PC-9 (cell line): ENCODE data around the gene NEO1. TPM values are rescaled to one million over a fixed set of nuclear protein-coding genes. Genes with fewer than 3 reads are reported as not detected.

Source experiments
- BruUV-seq: library from RNA; stranded (reverse); fragments of 400-500 nt; replicated peaks from 2 replicates; lab custom pipeline; 2021; lab: Mats Ljungman, UMichigan
- CTCF ChIA-PET: fragments of 300-600 bp; sonication (Branson Sonifier 250); formaldehyde crosslinking; loops from one replicate; lab custom pipeline; 2022; ENCODE audit warnings: antibody characterized with exemption; lab: Charles Lee
- POLR2A ChIA-PET: fragments of 300-600 bp; sonication (Branson Sonifier 250); formaldehyde crosslinking; loops from one replicate; lab custom pipeline; 2022; ENCODE audit warnings: antibody characterized with exemption; ENCODE audit not compliant: unreplicated experiment; lab: Charles Lee
- DNase-seq, 2 experiments: peaks; one replicate each; pipeline versions ENCODE4 v3.0.0 to v3.0.0-alpha.2; 2015 to 2022; ENCODE audit warnings: mixed read lengths in 1 of 2
- H2AFZ ChIP-seq: fragments of 200-600 bp; sonication (generic); 2 replicates; pipeline ENCODE4 v1.8.1; 2017; ENCODE audit warnings: antibody characterized with exemption
- H3F3A ChIP-seq: fragments of 200-600 bp; sonication (generic); 2 replicates; pipeline ENCODE4 v1.8.1; 2017; ENCODE audit warnings: antibody characterized with exemption, mild to moderate bottlenecking, low read depth; ENCODE audit not compliant: insufficient read depth
- H3K27ac ChIP-seq: fragments of 200-600 bp; sonication (generic); 2 replicates; pipeline ENCODE4 v1.6.1; 2016; ENCODE audit warnings: mixed run types
- H3K27me3 ChIP-seq: fragments of 200-600 bp; sonication (generic); 2 replicates; pipeline ENCODE4 v1.6.1; 2016; ENCODE audit warnings: low read depth, mixed run types; ENCODE audit not compliant: insufficient read depth
- H3K36me3 ChIP-seq: fragments of 200-600 bp; sonication (generic); 2 replicates; pipeline ENCODE4 v1.6.1; 2016; ENCODE audit warnings: low read depth, mixed run types
- H3K4me1 ChIP-seq: fragments of 200-600 bp; sonication (generic); replicated peaks from 2 replicates; pipeline ENCODE4 v1.6.1; 2016; ENCODE audit warnings: mixed run types; ENCODE audit not compliant: insufficient read depth
- H3K4me2 ChIP-seq: fragments of 200-600 bp; sonication (generic); 2 replicates; pipeline ENCODE4 v1.6.1; 2017; ENCODE audit warnings: mixed run types
- H3K4me3 ChIP-seq: fragments of 200-600 bp; sonication (generic); 2 replicates; pipeline ENCODE4 v1.6.1; 2016; ENCODE audit warnings: mixed run types
- H3K79me2 ChIP-seq: fragments of 200-600 bp; sonication (generic); 2 replicates; pipeline ENCODE4 v1.6.1; 2017; ENCODE audit warnings: low read depth, mixed run types
- H3K9me2 ChIP-seq: fragments of 200-600 bp; sonication (generic); 2 replicates; pipeline ENCODE4 v1.8.1; 2017; ENCODE audit warnings: mild to moderate bottlenecking; ENCODE audit not compliant: insufficient read depth
- H3K9me3 ChIP-seq: fragments of 200-600 bp; sonication (generic); 2 replicates; pipeline ENCODE4 v1.8.1; 2016; ENCODE audit warnings: low read depth; ENCODE audit not compliant: insufficient read depth
- H4K20me1 ChIP-seq: fragments of 200-600 bp; sonication (generic); 2 replicates; pipeline ENCODE4 v1.8.1; 2017; ENCODE audit not compliant: insufficient read depth
- CTCF ChIP-seq: fragments of 200-600 bp; sonication (generic); conservative IDR thresholded peaks from 2 replicates; pipeline ENCODE4 v1.6.1; 2017; ENCODE audit warnings: mixed run types, antibody characterized with exemption, mild to moderate bottlenecking, moderate library complexity
- EZH2 ChIP-seq: fragments of 200-600 bp; sonication (generic); IDR thresholded peaks from 2 replicates; pipeline ENCODE4 v1.8.0; 2017; ENCODE audit warnings: antibody characterized with exemption, low read depth
- intact Hi-C: fragments of 100-400 bp; cut with micrococcal nuclease; formaldehyde crosslinking; loops from one replicate; pipeline ENCODE4 v1.10.0; 2022; ENCODE audit not compliant: unreplicated experiment
- total RNA-seq: library from RNA; stranded (reverse); gene quantifications from 2 replicates; pipeline ENCODE4 v1.2.3, GENCODE V29; 2021

NEO1 gene
- total RNA-seq, 1 experiment from 2014 or later: 5.2 TPM

- ChIA-PET POLR2A (no interaction called here), CTCF (no interaction called here)
- H3K4me1 ChIP-seq: no peaks in the 10 kb centered on the region
- intact Hi-C loops: no loop called here
- H3K27me3 ChIP-seq: 0 out of 2 replicates have a peak, but pooled peaks cover 2% of the 10 kb centered on the region
- H3K9me3 ChIP-seq: no peaks in the 10 kb centered on the region
- no peak overlapping the region for H3K4me2 ChIP-seq
- H3K36me3 ChIP-seq: no peaks in the 10 kb centered on the region
- H3F3A ChIP-seq: no peaks in the 10 kb centered on the region
- H3K27ac ChIP-seq: no peak overlapping the region
- DNase-seq: no peak
- H2AFZ ChIP-seq: no peak overlapping the region
- TF ChIP-seq CTCF (no peak), EZH2 (no peak)
- no peaks in the 10 kb centered on the region for H4K20me1 ChIP-seq
- no peaks in the 10 kb centered on the region for H3K9me2 ChIP-seq
- no peak overlapping the region for H3K4me3 ChIP-seq
- BruUV-seq: no TSS peak
- H3K79me2 ChIP-seq: no peaks in the 10 kb centered on the region
Measured at GRCh38 chr15:73322665-73323373, 270.6 kb downstream of the NEO1 start.

DNA sequence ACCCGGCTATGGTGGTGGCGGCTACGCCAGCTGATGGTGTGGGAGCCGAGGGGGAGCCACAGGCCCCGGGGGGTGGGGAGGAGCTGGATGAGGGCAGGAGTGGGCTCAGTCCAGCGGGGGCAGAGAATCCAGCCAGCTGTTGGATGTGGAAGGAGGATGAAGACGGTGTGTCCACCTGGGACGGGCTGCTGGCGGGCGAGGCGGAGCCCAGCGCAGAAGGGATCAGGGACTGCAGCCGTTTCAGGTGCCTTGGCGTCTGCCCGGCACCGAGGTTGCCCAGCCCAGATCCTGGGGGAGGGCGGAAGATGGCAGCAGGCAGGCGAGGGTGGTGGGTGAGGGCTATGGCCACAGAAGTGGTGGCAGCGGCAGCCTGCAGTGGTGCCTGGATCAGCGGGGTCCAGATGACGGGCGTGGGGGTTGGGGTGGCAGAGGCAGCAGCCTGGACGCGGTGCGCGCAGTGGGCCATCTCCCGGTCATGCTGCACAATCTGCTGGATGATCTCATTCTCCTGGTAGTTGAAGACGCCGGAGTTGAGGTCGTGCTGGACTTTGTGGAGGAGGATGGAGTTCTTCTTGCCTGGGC, 271.2 kb downstream of the NEO1 start:
- TF ChIP-seq CTCF: no peak
- no peak for TF ChIP-seq EZH2
- ChIA-PET POLR2A (no interaction called here), CTCF (no interaction called here)
- H3K9me2 ChIP-seq: no peaks in the 10 kb centered on the region
- H3K4me2 ChIP-seq: no peak overlapping the region
- H3K27me3 ChIP-seq: 0 out of 2 replicates have a peak, but pooled peaks cover 2% of the 10 kb centered on the region
- BruUV-seq: no TSS peak
- H3K4me3 ChIP-seq: no peak overlapping the region
- no peak for DNase-seq
- no peaks in the 10 kb centered on the region for H3K9me3 ChIP-seq
- H4K20me1 ChIP-seq: no peaks in the 10 kb centered on the region
- no peak overlapping the region for H2AFZ ChIP-seq
- H3F3A ChIP-seq: no peaks in the 10 kb centered on the region
- intact Hi-C loops: no loop called here
- no peaks in the 10 kb centered on the region for H3K79me2 ChIP-seq
- no peaks in the 10 kb centered on the region for H3K4me1 ChIP-seq
- H3K36me3 ChIP-seq: no peaks in the 10 kb centered on the region
- no peak overlapping the region for H3K27ac ChIP-seq

DNA sequence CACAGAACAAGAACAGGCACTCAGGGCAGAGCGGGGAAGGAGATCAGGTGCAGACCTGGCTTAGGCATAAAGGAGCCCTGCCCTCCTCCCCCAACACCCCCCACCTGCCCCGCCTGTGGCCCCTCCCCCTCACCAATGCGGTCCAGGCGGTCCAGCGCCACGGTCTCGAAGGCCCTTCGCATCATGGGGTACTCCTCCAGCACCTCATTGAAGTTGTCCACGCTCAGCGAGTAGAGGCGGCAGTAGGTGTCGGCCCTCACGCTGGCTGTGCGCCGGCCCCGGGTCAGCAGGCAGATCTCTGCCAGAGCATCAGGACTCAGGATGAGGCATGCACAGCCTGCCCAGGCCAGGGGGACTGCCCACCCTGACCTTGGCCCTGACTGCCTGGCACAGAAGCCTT, 271.7 kb downstream of the NEO1 start:
- POLR2A ChIA-PET: no interaction called here
- no peak for TF ChIP-seq CTCF
- TF ChIP-seq EZH2: no peak
- CTCF ChIA-PET: no interaction called here

More for the DNA sequence above, 271.7 kb downstream of the NEO1 start:
- H3K79me2 ChIP-seq: no peaks in the 10 kb centered on the region
- H3K4me1 ChIP-seq: no peaks in the 10 kb centered on the region
- no peaks in the 10 kb centered on the region for H4K20me1 ChIP-seq
- intact Hi-C loops: no loop called here
- no peak overlapping the region for H3K4me3 ChIP-seq
- 0 out of 2 replicates have a peak, but pooled peaks cover 2% of the 10 kb centered on the region for H3K27me3 ChIP-seq
- no peaks in the 10 kb centered on the region for H3K9me2 ChIP-seq
- no peak for DNase-seq
- H2AFZ ChIP-seq: no peak overlapping the region
- BruUV-seq: no TSS peak
- H3K27ac ChIP-seq: no peak overlapping the region
- H3K4me2 ChIP-seq: no peak overlapping the region
- no peaks in the 10 kb centered on the region for H3K36me3 ChIP-seq
- H3F3A ChIP-seq: no peaks in the 10 kb centered on the region
- H3K9me3 ChIP-seq: no peaks in the 10 kb centered on the region
